GM23338 (cell line): ENCODE measurements around the gene RAB9A. TPM values are rescaled to one million over a fixed set of nuclear protein-coding genes. Genes with fewer than 3 reads are reported as not detected.

ENCODE experiments used
- ATAC-seq: fragments of 200-7000 bp; cut with Tn5 transposase; 3 replicates; pipeline ENCODE4 v1.9.1; 2020
- DNase-seq: peaks from one replicate; pipeline ENCODE4 v3.0.0-alpha.2; 2015; ENCODE audit warnings: low spot score
- H2AFZ ChIP-seq: fragments of 200-600 bp; sonication (generic); 2 replicates; pipeline ENCODE4 v1.8.0; 2016; ENCODE audit warnings: antibody characterized with exemption, mild to moderate bottlenecking, moderate library complexity
- H3F3A ChIP-seq: fragments of 200-600 bp; sonication (generic); replicated peaks from 2 replicates; pipeline ENCODE4 v1.8.0; 2017; ENCODE audit warnings: antibody characterized with exemption, mixed run types, low read depth
- H3K27ac ChIP-seq: fragments of 200-600 bp; sonication (generic); 2 replicates; pipeline ENCODE4 v1.6.1; 2016; ENCODE audit warnings: low read depth
- H3K27me3 ChIP-seq: fragments of 200-600 bp; sonication (generic); 2 replicates; pipeline ENCODE4 v1.8.0; 2016; ENCODE audit warnings: mild to moderate bottlenecking, mixed run types, moderate library complexity; ENCODE audit not compliant: insufficient read depth
- H3K36me3 ChIP-seq: fragments of 200-600 bp; sonication (generic); 2 replicates; pipeline ENCODE4 v1.8.0; 2016; ENCODE audit warnings: mild to moderate bottlenecking; ENCODE audit not compliant: insufficient read depth
- H3K4me1 ChIP-seq: fragments of 200-600 bp; sonication (generic); 2 replicates; pipeline ENCODE4 v1.8.0; 2016; ENCODE audit warnings: mild to moderate bottlenecking, moderate library complexity; ENCODE audit not compliant: insufficient read depth
- H3K4me2 ChIP-seq: fragments of 200-600 bp; sonication (generic); 2 replicates; pipeline ENCODE4 v1.7.1; 2017; ENCODE audit warnings: mixed run types
- H3K4me3 ChIP-seq: fragments of 200-600 bp; sonication (generic); 2 replicates; pipeline ENCODE4 v1.6.1; 2016; ENCODE audit warnings: mixed run types
- H3K79me2 ChIP-seq: fragments of 200-600 bp; sonication (generic); replicated peaks from 2 replicates; pipeline ENCODE4 v1.8.0; 2017; ENCODE audit warnings: mild to moderate bottlenecking; ENCODE audit not compliant: insufficient read depth
- H3K9me2 ChIP-seq: fragments of 200-600 bp; sonication (generic); 2 replicates; pipeline ENCODE4 v1.8.0; 2017; ENCODE audit not compliant: insufficient read depth
- H4K20me1 ChIP-seq: fragments of 200-600 bp; sonication (generic); replicated peaks from 2 replicates; pipeline ENCODE4 v1.8.0; 2017; ENCODE audit warnings: mild to moderate bottlenecking; ENCODE audit not compliant: insufficient read depth
- H3K27ac Mint-ChIP-seq: 2 replicates; pipeline ENCODE4 v1.8.0; 2020; ENCODE audit warnings: inconsistent platforms, mild to moderate bottlenecking, moderate library complexity, mixed read lengths
- H3K27me3 Mint-ChIP-seq: 3 replicates; pipeline ENCODE4 v1.8.0; 2022; ENCODE audit warnings: low read depth, mild to moderate bottlenecking, moderate library complexity, mixed read lengths, inconsistent platforms; ENCODE audit not compliant: insufficient read depth, poor library complexity
- H3K36me3 Mint-ChIP-seq: 3 replicates; pipeline ENCODE4 v1.8.0; 2021; ENCODE audit warnings: low read depth, mild to moderate bottlenecking, inconsistent platforms, moderate library complexity, mixed read lengths
- H3K4me1 Mint-ChIP-seq: 3 replicates; pipeline ENCODE4 v1.8.0; 2020; ENCODE audit warnings: mild to moderate bottlenecking, inconsistent platforms, mixed read lengths
- H3K4me3 Mint-ChIP-seq: 3 replicates; pipeline ENCODE4 v1.8.0; 2021; ENCODE audit warnings: moderate library complexity, mild to moderate bottlenecking, inconsistent platforms, mixed read lengths
- H3K9me3 Mint-ChIP-seq: 3 replicates; pipeline ENCODE4 v1.8.0; 2020; ENCODE audit warnings: moderate library complexity, mild to moderate bottlenecking, inconsistent platforms, mixed read lengths
- CREB1 ChIP-seq: fragments of 250-450 bp; sonication (Bioruptor Pico); IDR thresholded peaks from 2 replicates; pipeline ENCODE4 v1.5.0; 2020; ENCODE audit warnings: low read depth, mild to moderate bottlenecking, moderate library complexity
- EZH2 ChIP-seq: fragments of 200-600 bp; sonication (generic); IDR thresholded peaks from one replicate; pipeline ENCODE4 v1.8.0; 2017; ENCODE audit warnings: antibody characterized with exemption, mild to moderate bottlenecking, low read depth; ENCODE audit not compliant: unreplicated experiment
- EZH2phosphoT487 ChIP-seq: fragments of 200-600 bp; sonication (generic); IDR thresholded peaks from one replicate; pipeline ENCODE4 v1.8.1; 2018; ENCODE audit warnings: antibody characterized with exemption; ENCODE audit not compliant: unreplicated experiment
- JUNB ChIP-seq: IDR thresholded peaks from one replicate; pipeline ENCODE4 v1.6.1; 2016; ENCODE audit warnings: antibody characterized with exemption; ENCODE audit not compliant: unreplicated experiment
- NANOG ChIP-seq: IDR thresholded peaks from 2 replicates; pipeline ENCODE4 v1.6.1; 2016; ENCODE audit warnings: antibody characterized with exemption, borderline replicate concordance
- POLR2AphosphoS5 ChIP-seq: IDR thresholded peaks from 2 replicates; pipeline ENCODE4 v1.6.1; 2016; ENCODE audit warnings: antibody characterized with exemption, low read depth
- STAT1 ChIP-seq: IDR thresholded peaks from one replicate; pipeline ENCODE4 v1.6.1; 2016; ENCODE audit warnings: antibody characterized with exemption; ENCODE audit not compliant: unreplicated experiment
- ZNF114 ChIP-seq: fragments of 250-450 bp; sonication (Bioruptor Pico); IDR thresholded peaks from 2 replicates; pipeline ENCODE4 v1.5.0; 2020; ENCODE audit warnings: mild to moderate bottlenecking, moderate library complexity
- ZNF331 ChIP-seq: fragments of 250-450 bp; sonication (Bioruptor Pico); IDR thresholded peaks from 2 replicates; pipeline ENCODE4 v1.5.0; 2020; ENCODE audit warnings: low read depth, mild to moderate bottlenecking, moderate library complexity
- polyA plus RNA-seq: library from polyadenylated mRNA; unstranded; fragments of >200 nt; fragmentation: Nextera tagmentation; extraction: Ambion mirVana; gene quantifications from 2 replicates; pipeline ENCODE4 v1.2.1, GENCODE V29; 2016
- total RNA-seq: library from RNA; depleted of rRNA; stranded (reverse); fragments of >200 nt; shearing (Covaris generic); gene quantifications from 2 replicates; pipeline ENCODE4 v1.2.3, GENCODE V29; 2014
- TF ChIP-seq, protein P1 (sequence below): IDR thresholded peaks from 2 replicates; pipeline ENCODE4 v1.6.1; 2016; ENCODE audit warnings: antibody characterized with exemption
- TF ChIP-seq, protein P2 (sequence below), 2 experiments: fragments of 200-600 bp in 1 of 2; sonication (generic) in 1 of 2; conservative IDR thresholded peaks; 2 replicates each; pipeline versions ENCODE4 v1.5.1 to v1.6.1; 2016 to 2017; ENCODE audit warnings: antibody characterized with exemption in 2 of 2, low read depth in 2 of 2, mild to moderate bottlenecking in 2 of 2, moderate library complexity in 1 of 2
- TF ChIP-seq, protein P3 (sequence below): IDR thresholded peaks from one replicate; pipeline ENCODE4 v1.6.1; 2018; ENCODE audit warnings: antibody characterized with exemption; ENCODE audit not compliant: unreplicated experiment

The RAB9A gene
- total and polyA plus RNA-seq, 2 experiments from 2014 or later, result 43.3 to 45.1 TPM

DNA sequence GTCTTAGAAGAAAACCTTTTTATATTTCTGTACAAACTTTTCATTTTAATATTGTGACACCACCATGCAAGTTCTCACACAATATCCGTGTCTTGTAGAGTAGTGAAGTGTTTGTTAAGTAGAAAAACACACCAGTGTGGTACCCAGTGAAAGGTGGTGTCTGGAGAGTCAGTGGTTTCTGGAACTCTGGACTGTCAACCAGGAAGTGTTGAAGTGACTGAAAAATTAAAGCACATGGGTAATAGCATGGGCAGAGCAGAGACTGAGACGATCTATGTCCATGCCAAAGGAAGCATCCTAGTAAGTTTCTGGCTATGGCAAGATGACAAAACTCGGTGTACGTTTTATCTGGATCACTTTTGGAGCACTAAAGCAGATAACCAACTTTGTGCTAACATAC is 22.2 kb downstream of the RAB9A start:
- H3K4me1 ChIP-seq, result no peaks in the 10 kb centered on the region
- H3K27me3 Mint-ChIP-seq, result no peaks in the 10 kb centered on the region
- H3K36me3 ChIP-seq, result no peaks in the 10 kb centered on the region
- H3K27me3 ChIP-seq, result no peaks in the 10 kb centered on the region
- H3K4me3 ChIP-seq, result no peak overlapping the region
- no peak overlapping the region for H3K4me2 ChIP-seq
- TF ChIP-seq ZNF114 (no peak), NANOG (no peak)
- H4K20me1 ChIP-seq, result no peaks in the 10 kb centered on the region
- H3K9me3 Mint-ChIP-seq, result no peaks in the 10 kb centered on the region; the same call in 2 of the 3 replicates
- H3K4me1 Mint-ChIP-seq, result peaks cover 14% of the 10 kb centered on the region; the same call in 2 of the 3 replicates
- ATAC-seq (no peak), DNase-seq (no peak)
- H3K27ac Mint-ChIP-seq, result no peak overlapping the region
- H3K79me2 ChIP-seq, result 0 out of 2 replicates have a peak, but pooled peaks cover 11% of the 10 kb centered on the region
- no peaks in the 10 kb centered on the region for H3F3A ChIP-seq
- no peaks in the 10 kb centered on the region for H3K9me2 ChIP-seq
- H2AFZ ChIP-seq, result no peak overlapping the region
- H3K36me3 Mint-ChIP-seq, result peaks cover 32% of the 10 kb centered on the region
- H3K4me3 Mint-ChIP-seq, result no peak overlapping the region
- H3K27ac ChIP-seq, result no peak overlapping the region

DNA sequence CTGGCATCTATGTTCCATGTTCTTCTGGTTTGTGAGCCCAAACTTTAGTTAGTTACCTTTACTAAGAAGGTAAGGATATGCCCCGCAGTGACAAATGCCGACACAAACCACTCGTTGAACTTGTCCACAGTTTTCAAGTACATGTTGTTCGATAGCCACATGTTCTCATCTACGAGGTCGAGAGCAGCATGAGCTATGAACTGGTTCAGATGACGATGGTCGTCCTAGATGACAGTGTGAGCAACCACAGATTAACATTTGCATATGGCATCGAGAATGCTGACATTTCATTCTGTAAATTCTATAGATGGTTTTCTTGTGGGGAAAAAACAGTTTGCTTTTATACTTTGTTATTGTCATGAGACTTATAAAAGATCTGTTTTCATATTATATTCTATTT is 27.5 kb downstream of the RAB9A start:
- Histone ChIP-seq H3K4me1 (no peaks in the 10 kb centered on the region), H3K27ac (no peak overlapping the region), H3K9me2 (no peaks in the 10 kb centered on the region), H3K79me2 (no peaks in the 10 kb centered on the region), H4K20me1 (no peaks in the 10 kb centered on the region), H3F3A (no peaks in the 10 kb centered on the region), H3K36me3 (no peaks in the 10 kb centered on the region), H3K4me3 (no peak overlapping the region), H2AFZ (no peak overlapping the region), H3K27me3 (no peaks in the 10 kb centered on the region), H3K4me2 (no peak overlapping the region)
- DNase-seq (no peak), ATAC-seq (no peak)
- no peaks in the 10 kb centered on the region for H3K27me3 Mint-ChIP-seq
- peaks cover 29% of the 10 kb centered on the region; the same call in 2 of the 3 replicates for H3K36me3 Mint-ChIP-seq
- no peak for TF ChIP-seq EZH2phosphoT487
- TF ChIP-seq EZH2, result no peak
- no peaks in the 10 kb centered on the region; the same call in 2 of the 3 replicates for H3K9me3 Mint-ChIP-seq
- H3K27ac Mint-ChIP-seq, result no peak overlapping the region
- no peaks in the 10 kb centered on the region for H3K4me1 Mint-ChIP-seq
- no peak overlapping the region for H3K4me3 Mint-ChIP-seq

DNA sequence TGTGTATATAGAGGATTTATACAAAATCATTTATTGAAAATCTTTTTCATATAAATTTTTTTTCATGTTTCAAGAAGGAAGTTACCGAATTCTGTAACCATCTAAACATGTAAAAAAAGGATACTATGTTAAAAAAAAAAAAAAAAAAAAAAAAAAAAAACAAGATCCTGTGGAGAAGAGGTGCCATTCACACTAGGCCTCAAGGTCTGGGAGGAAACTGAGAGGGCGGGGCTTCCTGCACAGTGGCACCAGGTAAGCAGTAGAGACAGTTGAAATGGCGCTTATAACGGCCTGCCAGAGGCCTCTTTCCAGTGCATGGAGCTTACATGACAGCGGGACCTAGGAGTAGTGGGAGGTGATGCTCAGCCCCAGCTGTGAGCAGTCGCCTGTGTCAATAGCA is 28.0 kb downstream of the RAB9A start:
- H3K9me3 Mint-ChIP-seq, result no peaks in the 10 kb centered on the region
- peaks cover 27% of the 10 kb centered on the region; the same call in 2 of the 3 replicates for H3K36me3 Mint-ChIP-seq
- no peaks in the 10 kb centered on the region for H3K4me1 ChIP-seq
- ATAC-seq (no peak), DNase-seq (peak; percentile 8)
- no peak overlapping the region for H3K4me2 ChIP-seq
- H3K4me3 Mint-ChIP-seq, result no peak overlapping the region
- no peaks in the 10 kb centered on the region for H3K36me3 ChIP-seq
- H3K9me2 ChIP-seq, result no peaks in the 10 kb centered on the region
- no peaks in the 10 kb centered on the region for H3K79me2 ChIP-seq
- no peaks in the 10 kb centered on the region for H3K27me3 ChIP-seq
- no peaks in the 10 kb centered on the region for H4K20me1 ChIP-seq
- H2AFZ ChIP-seq, result no peak overlapping the region
- no peak overlapping the region for H3K27ac Mint-ChIP-seq
- H3K27me3 Mint-ChIP-seq, result no peaks in the 10 kb centered on the region
- no peaks in the 10 kb centered on the region for H3F3A ChIP-seq
- no peak overlapping the region for H3K4me3 ChIP-seq
- no peak overlapping the region for H3K27ac ChIP-seq
- no peaks in the 10 kb centered on the region for H3K4me1 Mint-ChIP-seq
- no peak for TF ChIP-seq ZNF331
- TF ChIP-seq JUNB, result no peak
- no peak for TF ChIP-seq CREB1 (CRISPR knock-in tag)
- TF ChIP-seq POLR2AphosphoS5, result no peak
- no peak for TF ChIP-seq EZH2phosphoT487
- TF ChIP-seq, protein P1, sequence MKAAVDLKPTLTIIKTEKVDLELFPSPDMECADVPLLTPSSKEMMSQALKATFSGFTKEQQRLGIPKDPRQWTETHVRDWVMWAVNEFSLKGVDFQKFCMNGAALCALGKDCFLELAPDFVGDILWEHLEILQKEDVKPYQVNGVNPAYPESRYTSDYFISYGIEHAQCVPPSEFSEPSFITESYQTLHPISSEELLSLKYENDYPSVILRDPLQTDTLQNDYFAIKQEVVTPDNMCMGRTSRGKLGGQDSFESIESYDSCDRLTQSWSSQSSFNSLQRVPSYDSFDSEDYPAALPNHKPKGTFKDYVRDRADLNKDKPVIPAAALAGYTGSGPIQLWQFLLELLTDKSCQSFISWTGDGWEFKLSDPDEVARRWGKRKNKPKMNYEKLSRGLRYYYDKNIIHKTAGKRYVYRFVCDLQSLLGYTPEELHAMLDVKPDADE, result no peak
- TF ChIP-seq STAT1, result no peak
- TF ChIP-seq, protein P2, sequence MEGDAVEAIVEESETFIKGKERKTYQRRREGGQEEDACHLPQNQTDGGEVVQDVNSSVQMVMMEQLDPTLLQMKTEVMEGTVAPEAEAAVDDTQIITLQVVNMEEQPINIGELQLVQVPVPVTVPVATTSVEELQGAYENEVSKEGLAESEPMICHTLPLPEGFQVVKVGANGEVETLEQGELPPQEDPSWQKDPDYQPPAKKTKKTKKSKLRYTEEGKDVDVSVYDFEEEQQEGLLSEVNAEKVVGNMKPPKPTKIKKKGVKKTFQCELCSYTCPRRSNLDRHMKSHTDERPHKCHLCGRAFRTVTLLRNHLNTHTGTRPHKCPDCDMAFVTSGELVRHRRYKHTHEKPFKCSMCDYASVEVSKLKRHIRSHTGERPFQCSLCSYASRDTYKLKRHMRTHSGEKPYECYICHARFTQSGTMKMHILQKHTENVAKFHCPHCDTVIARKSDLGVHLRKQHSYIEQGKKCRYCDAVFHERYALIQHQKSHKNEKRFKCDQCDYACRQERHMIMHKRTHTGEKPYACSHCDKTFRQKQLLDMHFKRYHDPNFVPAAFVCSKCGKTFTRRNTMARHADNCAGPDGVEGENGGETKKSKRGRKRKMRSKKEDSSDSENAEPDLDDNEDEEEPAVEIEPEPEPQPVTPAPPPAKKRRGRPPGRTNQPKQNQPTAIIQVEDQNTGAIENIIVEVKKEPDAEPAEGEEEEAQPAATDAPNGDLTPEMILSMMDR (conservative IDR thresholded peaks at IDR 0.05; ENCODE audit: low read depth in 2 of 2), result no peak
- TF ChIP-seq, protein P3, sequence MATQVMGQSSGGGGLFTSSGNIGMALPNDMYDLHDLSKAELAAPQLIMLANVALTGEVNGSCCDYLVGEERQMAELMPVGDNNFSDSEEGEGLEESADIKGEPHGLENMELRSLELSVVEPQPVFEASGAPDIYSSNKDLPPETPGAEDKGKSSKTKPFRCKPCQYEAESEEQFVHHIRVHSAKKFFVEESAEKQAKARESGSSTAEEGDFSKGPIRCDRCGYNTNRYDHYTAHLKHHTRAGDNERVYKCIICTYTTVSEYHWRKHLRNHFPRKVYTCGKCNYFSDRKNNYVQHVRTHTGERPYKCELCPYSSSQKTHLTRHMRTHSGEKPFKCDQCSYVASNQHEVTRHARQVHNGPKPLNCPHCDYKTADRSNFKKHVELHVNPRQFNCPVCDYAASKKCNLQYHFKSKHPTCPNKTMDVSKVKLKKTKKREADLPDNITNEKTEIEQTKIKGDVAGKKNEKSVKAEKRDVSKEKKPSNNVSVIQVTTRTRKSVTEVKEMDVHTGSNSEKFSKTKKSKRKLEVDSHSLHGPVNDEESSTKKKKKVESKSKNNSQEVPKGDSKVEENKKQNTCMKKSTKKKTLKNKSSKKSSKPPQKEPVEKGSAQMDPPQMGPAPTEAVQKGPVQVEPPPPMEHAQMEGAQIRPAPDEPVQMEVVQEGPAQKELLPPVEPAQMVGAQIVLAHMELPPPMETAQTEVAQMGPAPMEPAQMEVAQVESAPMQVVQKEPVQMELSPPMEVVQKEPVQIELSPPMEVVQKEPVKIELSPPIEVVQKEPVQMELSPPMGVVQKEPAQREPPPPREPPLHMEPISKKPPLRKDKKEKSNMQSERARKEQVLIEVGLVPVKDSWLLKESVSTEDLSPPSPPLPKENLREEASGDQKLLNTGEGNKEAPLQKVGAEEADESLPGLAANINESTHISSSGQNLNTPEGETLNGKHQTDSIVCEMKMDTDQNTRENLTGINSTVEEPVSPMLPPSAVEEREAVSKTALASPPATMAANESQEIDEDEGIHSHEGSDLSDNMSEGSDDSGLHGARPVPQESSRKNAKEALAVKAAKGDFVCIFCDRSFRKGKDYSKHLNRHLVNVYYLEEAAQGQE, result no peak
